Naive thymus-derived CD4-positive, alpha-beta T cell (primary cell): Measurements from ENCODE around the gene CAPN1. TPM values are rescaled to one million over a fixed set of nuclear protein-coding genes. Genes with fewer than 3 reads are reported as not detected.

ENCODE experiments used
- ATAC-seq: fragments of 150-1000 bp; cut with Tn5 transposase; 2 replicates; pipeline ENCODE4 v1.10.0; 2021; ENCODE audit warnings: mild to moderate bottlenecking, moderate library complexity
- CTCF ChIA-PET: fragments of 350-600 bp; sonication (Branson Sonifier 250); formaldehyde crosslinking; loops from one replicate; lab custom pipeline; 2021; ENCODE audit warnings: antibody characterized with exemption; lab: Charles Lee
- POLR2A ChIA-PET: fragments of 350-600 bp; sonication (Branson Sonifier 250); formaldehyde crosslinking; loops from one replicate; lab custom pipeline; 2021; ENCODE audit warnings: antibody characterized with exemption, inconsistent platforms; lab: Charles Lee
- DNase-seq, 9 donors: peaks; one replicate each; pipeline versions ENCODE4 v3.0.0 to v3.0.0-alpha.2; 2020 to 2022; ENCODE audit warnings: mixed read lengths in 1 of 9
- H3K27ac ChIP-seq: one replicate; pipeline ENCODE4 v1.7.0; 2013; ENCODE audit warnings: mild to moderate bottlenecking, low read depth, low read length, moderate library complexity
- H3K27me3 ChIP-seq, 2 donors: one replicate each; pipeline ENCODE4 v1.7.0; 2013; ENCODE audit warnings: low read length in 2 of 2, mild to moderate bottlenecking in 2 of 2, moderate library complexity in 2 of 2; ENCODE audit not compliant: control insufficient read depth in 2 of 2, insufficient read depth in 2 of 2
- H3K36me3 ChIP-seq, 3 experiments: 1 replicate in 2 of 3; 2 replicates in 1 of 3; pipeline ENCODE4 v1.7.0; 2013; ENCODE audit warnings: low read length in 3 of 3, mild to moderate bottlenecking in 3 of 3, moderate library complexity in 1 of 3; ENCODE audit not compliant: insufficient read depth in 3 of 3, control insufficient read depth in 2 of 3
- H3K4me1 ChIP-seq, 2 donors: one replicate each; pipeline ENCODE4 v1.7.0; 2013; ENCODE audit warnings: low read length in 2 of 2, mild to moderate bottlenecking in 2 of 2, moderate library complexity in 1 of 2; ENCODE audit not compliant: control insufficient read depth in 2 of 2, insufficient read depth in 2 of 2
- H3K4me3 ChIP-seq: 2 replicates; pipeline ENCODE4 v1.7.0; 2013; ENCODE audit warnings: mild to moderate bottlenecking, low read length
- H3K9me3 ChIP-seq, 3 experiments: 1 replicate in 2 of 3; 2 replicates in 1 of 3; pipeline ENCODE4 v1.7.0; 2013; ENCODE audit warnings: low read length in 3 of 3; ENCODE audit not compliant: control insufficient read depth in 2 of 3
- H3K27ac Mint-ChIP-seq, 9 donors: one replicate each; pipeline ENCODE4 v1.8.0; 2020 to 2022; ENCODE audit warnings: mixed read lengths in 9 of 9, mild to moderate bottlenecking in 8 of 9, moderate library complexity in 5 of 9, inconsistent platforms in 2 of 9
- H3K27me3 Mint-ChIP-seq, 5 donors: one replicate each; pipeline ENCODE4 v1.8.0; 2021 to 2022; ENCODE audit warnings: mixed read lengths in 5 of 5, mild to moderate bottlenecking in 1 of 5
- H3K36me3 Mint-ChIP-seq, 5 donors: one replicate each; pipeline ENCODE4 v1.8.0; 2020 to 2022; ENCODE audit warnings: mixed read lengths in 5 of 5, mild to moderate bottlenecking in 3 of 5, inconsistent platforms in 1 of 5
- H3K4me1 Mint-ChIP-seq, 7 donors: one replicate each; pipeline ENCODE4 v1.8.0; 2020 to 2022; ENCODE audit warnings: mixed read lengths in 7 of 7, mild to moderate bottlenecking in 3 of 7, inconsistent platforms in 1 of 7
- H3K4me3 Mint-ChIP-seq, 10 donors: one replicate each; pipeline ENCODE4 v1.8.0; 2020 to 2022; ENCODE audit warnings: mild to moderate bottlenecking in 10 of 10, mixed read lengths in 10 of 10, moderate library complexity in 6 of 10, inconsistent platforms in 2 of 10
- H3K9me3 Mint-ChIP-seq, 11 donors: one replicate each; pipeline ENCODE4 v1.8.0; 2020 to 2022; ENCODE audit warnings: mixed read lengths in 11 of 11, mild to moderate bottlenecking in 4 of 11, inconsistent platforms in 1 of 11, moderate library complexity in 1 of 11
- intact Hi-C, 2 donors: fragments of 100-400 bp; cut with micrococcal nuclease; formaldehyde crosslinking; loops; one replicate each; pipeline ENCODE4 v1.15.1; 2023
- polyA plus RNA-seq, 2 donors: library from polyadenylated mRNA; unstranded; fragments of 300-500 nt; fragmentation: Illumina TruSeq; gene quantifications; one replicate each; pipeline ENCODE4 v1.2.3, GENCODE V29; 2021
- total RNA-seq, 6 experiments: library from RNA in 5 of 6; stranded (reverse) in 5 of 6; gene quantifications; 1 replicate in 5 of 6; 2 replicates in 1 of 6; pipeline ENCODE4 v1.2.3 and lab custom pipeline; 2021 to 2026

The CAPN1 gene
- total RNA-seq = 100 to 1,000 TPM in 3 of 5 experiments, 10 to 100 TPM in 2; 93.6 to 195 (median 130) TPM
- 10 to 100 TPM; 73.1 to 78.8 TPM for polyA plus RNA-seq
- total RNA-seq (lab: John Stamatoyannopoulos, UW) = 72.7 reads per million, percentile 79 among the genes with 10 or more reads in this experiment

- ATAC-seq = peak; percentile 77
- peak within 1 kb of the TSS; percentile 80 to 98 (median 90) for H3K4me3 Mint-ChIP-seq
- H3K27ac ChIP-seq = peak within 1 kb of the TSS; percentile 93
- H3K36me3 Mint-ChIP-seq = peaks cover 0 to 14% (median 0%) of the 10 kb centered on the region in 5 donors
- CTCF ChIA-PET = interaction anchor here (1.1 kb wide), 1 partner anchor 71 kb away, joined by 3 read pairs; no protein-coding TSS in a partner anchor
- H3K9me3 ChIP-seq = no peaks in the 10 kb centered on the region
- intact Hi-C loops = loop anchor here (1.0 to 2.0 kb wide), 9 partner anchors 46 to 493 kb away; partner anchors contain the start of genes FAU (in 2 of the 2), MRPL49 (in 2 of the 2), SNX15 (in 1 of the 2) and TM7SF2 (in 1 of the 2)
- no peaks in the 10 kb centered on the region for H3K27me3 ChIP-seq
- H3K27ac Mint-ChIP-seq = peak within 1 kb of the TSS; percentile 36 to 92 (median 84)
- peaks cover 13 to 30% (median 23%) of the 10 kb centered on the region in 7 donors for H3K4me1 Mint-ChIP-seq
- peaks cover 6 to 8% of the 10 kb centered on the region in 2 donors for H3K4me1 ChIP-seq
- POLR2A ChIA-PET = interaction anchor here (1.0 to 4.4 kb wide), 8 partner anchors 46 to 256 kb away, joined by 3 to 43 read pairs (median 5); partner anchors contain the start of genes DPF2, FAU, MRPL49 and POLA2
- DNase-seq = peak in 8 of 9 donors; percentile 42 to 74 (median 50)
- H3K4me3 ChIP-seq = peak within 1 kb of the TSS; percentile 79
- H3K27me3 Mint-ChIP-seq = peaks cover 0 to 22% (median 0%) of the 10 kb centered on the region in 5 donors
- H3K9me3 Mint-ChIP-seq = no peaks in the 10 kb centered on the region
- H3K36me3 ChIP-seq = peaks cover 0 to 13% (median 3%) of the 10 kb centered on the region in 3 experiments
These were observed at the start of gene CAPN1 for GRCh38 chr11:65181569-65182257. Gene CAPN1 (plus strand): TSS chr11:65181928. CDS start chr11:65182702, 774 bp downstream.

GRCh38 chr11:65132238-65132987 lies 49.3 kb upstream of the CAPN1 start:
- H3K27me3 Mint-ChIP-seq = no peaks in the 10 kb centered on the region
- ATAC-seq (no peak), DNase-seq (no peak)
- CTCF ChIA-PET = interaction anchor here (0.6 kb wide), 1 partner anchor 869 kb away, joined by 5 read pairs; no protein-coding TSS in a partner anchor
- peaks cover 0 to 3% (median 0%) of the 10 kb centered on the region in 11 donors for H3K9me3 Mint-ChIP-seq
- no peaks in the 10 kb centered on the region for H3K9me3 ChIP-seq
- H3K4me3 Mint-ChIP-seq = peak overlapping the region; percentile 77 to 100 (median 98)
- H3K27ac Mint-ChIP-seq = peak overlapping the region; percentile 38 to 100 (median 99)
- H3K36me3 Mint-ChIP-seq = peaks cover 0 to 16% (median 4%) of the 10 kb centered on the region in 5 donors
- no peak overlapping the region for H3K4me3 ChIP-seq
- H3K36me3 ChIP-seq = peaks cover under 1 to 66% (median 30%) of the 10 kb centered on the region in 3 experiments
- H3K27me3 ChIP-seq = no peaks in the 10 kb centered on the region
- POLR2A ChIA-PET = interaction anchor here (0.6 to 8.9 kb wide), 6 partner anchors 12 to 390 kb away, joined by 3 to 237 read pairs (median 7); partner anchors contain the start of genes FAU, MRPL49, TM7SF2 and ZNHIT2
- peak overlapping the region; percentile 99 for H3K27ac ChIP-seq
- H3K4me1 Mint-ChIP-seq = peaks cover 26 to 46% (median 40%) of the 10 kb centered on the region in 7 donors
- intact Hi-C loops = no loop called here
- peaks cover 10 to 21% of the 10 kb centered on the region in 2 donors for H3K4me1 ChIP-seq

- Histone ChIP-seq H3K27me3 (no peaks in the 10 kb centered on the region), H3K36me3 (peaks cover 0 to 58% (median 24%) of the 10 kb centered on the region in 3 experiments), H3K27ac (peak overlapping the region; percentile 99), H3K9me3 (no peaks in the 10 kb centered on the region), H3K4me1 (peaks cover 10 to 21% of the 10 kb centered on the region in 2 donors), H3K4me3 (peak overlapping the region; percentile 90)
- intact Hi-C loops = no loop called here
- ChIA-PET POLR2A (interaction anchor here (2.7 to 8.9 kb wide), 5 partner anchors 12 to 47 kb away, joined by 12 to 237 read pairs (median 40); partner anchors contain the start of genes FAU, MRPL49, TM7SF2 and VPS51), CTCF (no interaction called here)
- Mint-ChIP-seq H3K4me1 (peaks cover 31 to 50% (median 40%) of the 10 kb centered on the region in 7 donors), H3K27ac (peak overlapping the region; percentile 97 to 100 (median 99)), H3K27me3 (no peaks in the 10 kb centered on the region), H3K9me3 (peaks cover 0 to 3% (median 0%) of the 10 kb centered on the region in 11 donors), H3K36me3 (peaks cover 0 to 16% (median 4%) of the 10 kb centered on the region in 5 donors), H3K4me3 (peak overlapping the region; percentile 89 to 100 (median 99))
- ATAC-seq (no peak), DNase-seq (peak in 2 of 9 donors; percentile 39 to 58)
These were observed 48.6 kb upstream of the CAPN1 start for GRCh38 chr11:65132988-65133700.

GRCh38 chr11:65133724-65134123 lies 48.0 kb upstream of the CAPN1 start:
- POLR2A ChIA-PET = interaction anchor here (0.7 to 8.9 kb wide), 9 partner anchors 11 to 364 kb away, joined by 3 to 237 read pairs (median 18); partner anchors contain the start of genes FAU, MALAT1, MRPL49 and TM7SF2
- no peak for ATAC-seq
- Histone ChIP-seq H3K27me3 (no peaks in the 10 kb centered on the region), H3K4me1 (peaks cover 10 to 21% of the 10 kb centered on the region in 2 donors), H3K36me3 (peaks cover 0 to 53% (median 24%) of the 10 kb centered on the region in 3 experiments), H3K27ac (peak overlapping the region; percentile 99), H3K4me3 (peak overlapping the region; percentile 90), H3K9me3 (no peaks in the 10 kb centered on the region)
- Mint-ChIP-seq H3K27ac (peak overlapping the region; percentile 97 to 100 (median 99)), H3K4me1 (peaks cover 31 to 50% (median 40%) of the 10 kb centered on the region in 7 donors), H3K27me3 (no peaks in the 10 kb centered on the region), H3K4me3 (peak overlapping the region; percentile 89 to 100 (median 99)), H3K36me3 (peaks cover 0 to 16% (median 4%) of the 10 kb centered on the region in 5 donors), H3K9me3 (peaks cover 0 to 3% (median 0%) of the 10 kb centered on the region in 11 donors)
- CTCF ChIA-PET = interaction anchor here (0.6 kb wide), 1 partner anchor 1299 kb away, joined by 3 read pairs; no protein-coding TSS in a partner anchor
- DNase-seq = no peak
- intact Hi-C loops = loop anchor here (1.0 to 2.0 kb wide), 6 partner anchors 16 to 482 kb away; partner anchors contain the start of genes PCNX3 (in 2 of the 2), MAP3K11 (in 1 of the 2), SNX15 (in 1 of the 2) and TIGD3 (in 1 of the 2)

GRCh38 chr11:65134240-65134951 lies 47.3 kb upstream of the CAPN1 start, which contains the start of gene SYVN1:
Gene SYVN1 (minus strand): TSS chr11:65134519. CDS start chr11:65133601, 918 bp downstream.
- ChIA-PET CTCF (interaction anchor here (0.6 to 2.6 kb wide), 6 partner anchors 12 to 1298 kb away, joined by 3 to 12 read pairs (median 3); partner anchors contain the start of genes FAU and MRPL49), POLR2A (interaction anchor here (0.6 to 8.9 kb wide), 47 partner anchors 8 to 1248 kb away, joined by 3 to 237 read pairs (median 4); partner anchors contain the start of genes CAPN1, CDC42EP2, CDCA5 and DPF2)
- H3K36me3 Mint-ChIP-seq = peaks cover 0 to 16% (median 4%) of the 10 kb centered on the region in 5 donors
- intact Hi-C loops = loop anchor here (1.0 to 2.0 kb wide), 6 partner anchors 17 to 481 kb away; partner anchors contain the start of genes PCNX3 (in 2 of the 2), MAP3K11 (in 1 of the 2), SNX15 (in 1 of the 2) and TIGD3 (in 1 of the 2)
- ATAC-seq = peak; percentile 88
- peaks cover 10 to 21% of the 10 kb centered on the region in 2 donors for H3K4me1 ChIP-seq
- H3K36me3 ChIP-seq = peaks cover 0 to 46% (median 23%) of the 10 kb centered on the region in 3 experiments
- peaks cover 31 to 50% (median 40%) of the 10 kb centered on the region in 7 donors for H3K4me1 Mint-ChIP-seq
- peak within 1 kb of the TSS; percentile 99 for H3K27ac ChIP-seq
- no peaks in the 10 kb centered on the region for H3K27me3 ChIP-seq
- peak within 1 kb of the TSS; percentile 89 to 100 (median 99) for H3K4me3 Mint-ChIP-seq
- peaks cover 0 to 3% (median 0%) of the 10 kb centered on the region in 11 donors for H3K9me3 Mint-ChIP-seq
- peak; percentile 88 to 95 (median 93) for DNase-seq
- no peaks in the 10 kb centered on the region for H3K27me3 Mint-ChIP-seq
- H3K9me3 ChIP-seq = no peaks in the 10 kb centered on the region
- peak within 1 kb of the TSS; percentile 90 for H3K4me3 ChIP-seq
- H3K27ac Mint-ChIP-seq = peak within 1 kb of the TSS; percentile 97 to 100 (median 99)
